NCI-H2196 (cell line): Measurements from ENCODE around the gene SLC22A6.
A peak's percentile ranks its signal among the peaks of the same experiment; 100 is the strongest.
"Not testable (repeated sequence)": the region's sequence is repeated elsewhere in the genome, so short reads cannot be mapped to it uniquely, and the experiment has no call there.

Experiments
- DNase-seq: peaks from one replicate; lab custom pipeline; 2025; ENCODE audit not compliant: unreplicated experiment; lab: John Stamatoyannopoulos, UW

Gene SLC22A6

DNA sequence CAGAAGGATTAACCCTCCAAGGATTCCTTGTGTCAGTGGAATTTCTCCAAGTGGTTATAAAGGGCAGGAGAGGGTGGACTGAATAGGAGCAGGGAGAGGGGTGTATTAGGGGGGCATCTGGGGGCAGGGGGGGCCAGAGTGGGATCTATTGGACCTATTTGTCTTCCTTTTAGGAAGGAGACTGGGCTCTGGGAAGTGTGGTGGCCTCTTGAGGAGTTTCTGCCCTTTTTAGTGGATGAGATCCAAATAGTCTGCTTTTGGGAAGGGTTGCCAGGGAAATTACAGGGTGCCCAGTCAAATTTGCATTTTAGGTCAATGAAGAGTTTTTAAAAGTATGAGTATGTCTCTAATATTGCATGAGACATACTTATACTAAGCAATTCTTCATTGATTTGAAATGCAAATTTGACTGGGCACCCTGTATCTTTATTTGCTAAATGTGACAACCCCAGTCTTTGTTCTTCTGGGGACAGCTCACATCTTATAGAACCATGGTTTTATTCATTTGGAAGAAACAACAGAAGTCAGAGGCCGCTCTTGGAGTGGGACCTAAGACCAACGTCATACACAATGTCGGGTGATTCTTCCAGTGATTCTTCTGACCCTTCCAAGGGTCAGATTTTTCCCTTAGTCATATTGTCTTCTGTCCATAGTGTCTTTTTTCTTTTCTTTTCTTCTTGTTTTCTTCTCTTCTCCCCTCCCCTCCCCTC is 429 bp upstream of the SLC22A6 start:
- no peak for DNase-seq

DNA sequence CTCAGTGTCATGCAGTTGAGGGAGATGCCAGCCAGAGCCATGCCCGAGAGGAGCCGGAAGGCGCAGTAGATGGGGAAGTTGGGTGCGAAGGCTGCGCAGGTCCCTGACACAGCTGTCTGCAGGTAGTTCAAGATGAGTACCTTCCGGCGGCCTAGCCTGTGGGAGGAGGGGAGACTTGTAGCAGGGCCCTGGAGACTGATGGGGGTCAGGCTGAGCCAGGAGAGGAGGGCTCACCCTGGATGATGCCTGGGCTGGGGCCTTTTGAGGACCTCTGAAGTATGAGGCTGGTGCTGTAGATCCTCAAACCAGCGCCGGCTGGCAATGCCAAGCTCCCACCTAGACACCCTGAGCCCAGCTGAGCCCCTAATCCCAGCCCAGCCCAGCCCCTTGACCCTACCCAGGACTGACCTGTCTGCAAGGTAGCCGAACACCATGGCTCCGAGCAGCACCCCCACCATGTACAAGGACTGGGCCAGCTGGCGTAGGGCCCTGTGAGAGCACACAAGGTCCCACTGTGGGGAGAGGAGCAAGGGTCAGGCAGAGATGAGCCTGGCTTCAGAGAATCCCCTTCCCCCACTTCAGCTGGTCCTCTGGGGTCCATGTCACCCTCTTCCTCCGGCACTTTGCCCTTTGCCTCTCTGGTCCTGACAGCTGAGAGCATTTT is 1.1 kb downstream of the SLC22A6 start:
- DNase-seq: no peak

DNA sequence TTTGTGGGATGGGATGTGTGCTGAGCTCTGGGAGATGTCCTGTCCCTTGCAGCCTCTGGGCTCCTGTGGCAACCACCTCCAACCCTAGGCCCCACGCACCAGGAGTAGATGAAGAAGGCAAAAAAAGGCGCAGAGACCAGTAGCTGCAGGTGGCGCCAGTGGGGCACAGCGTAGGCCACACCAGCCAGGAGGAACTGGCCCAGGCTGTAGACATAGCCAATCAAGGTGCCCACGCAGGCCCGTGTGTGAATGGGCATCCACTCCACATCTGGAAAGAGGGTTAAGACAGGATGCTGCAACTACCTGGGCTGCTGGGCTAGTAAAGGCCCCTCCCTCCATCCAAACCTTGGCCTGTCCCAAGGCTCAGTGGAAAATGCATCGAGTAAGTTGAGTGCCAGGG is 3.0 kb downstream of the SLC22A6 start:
- DNase-seq: no peak

DNA sequence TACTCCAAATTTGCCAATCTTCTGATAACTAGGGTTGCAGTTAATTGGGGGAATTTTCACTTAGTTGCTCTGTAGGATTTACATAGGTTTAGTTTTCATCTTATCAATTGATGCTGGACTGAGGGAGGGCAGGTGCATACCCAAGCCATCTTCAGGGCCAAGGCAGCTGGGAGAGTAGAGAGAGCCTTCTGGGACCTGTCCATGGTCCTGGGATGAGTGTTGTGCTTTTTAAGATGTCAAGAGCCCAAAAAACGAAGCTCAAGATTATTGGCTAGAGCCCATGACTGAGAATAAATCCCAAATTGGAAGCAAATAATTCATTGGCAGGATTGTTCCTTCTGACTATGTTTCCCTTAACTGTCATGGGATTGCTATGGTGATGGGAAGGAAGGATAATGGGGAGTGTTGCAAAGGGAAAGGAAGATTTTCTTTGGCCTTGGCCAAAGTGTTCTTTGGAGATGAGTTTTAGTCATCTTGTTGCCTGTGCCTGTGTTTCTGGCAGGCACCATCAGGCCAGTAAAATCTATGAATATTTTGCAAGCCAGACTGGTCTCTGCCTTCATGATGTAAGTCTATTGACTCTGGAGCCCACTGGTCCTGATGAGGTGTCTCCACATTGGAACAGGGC is 4.5 kb downstream of the SLC22A6 start:
- no peak for DNase-seq

DNA sequence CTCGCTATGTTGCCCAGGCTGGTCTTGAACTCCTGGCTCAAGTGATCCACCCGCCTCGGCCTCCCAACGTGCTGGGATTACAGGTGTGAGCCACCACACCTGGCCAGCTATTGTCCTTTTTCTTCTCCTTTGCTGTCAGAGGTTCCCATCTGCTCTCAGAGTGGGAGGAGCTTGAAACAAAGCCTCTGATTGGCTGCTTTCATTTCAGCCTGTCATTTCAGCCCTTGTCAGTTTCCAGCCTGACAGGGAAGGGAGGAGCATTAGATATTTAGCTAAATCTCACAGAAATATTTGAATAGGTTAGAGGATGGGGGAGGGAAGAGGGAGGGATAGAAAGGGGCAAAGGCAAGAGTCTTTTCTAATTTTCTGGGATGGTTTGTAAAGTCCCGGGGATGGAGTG is 8.7 kb downstream of the SLC22A6 start:
- DNase-seq: no peak

DNA sequence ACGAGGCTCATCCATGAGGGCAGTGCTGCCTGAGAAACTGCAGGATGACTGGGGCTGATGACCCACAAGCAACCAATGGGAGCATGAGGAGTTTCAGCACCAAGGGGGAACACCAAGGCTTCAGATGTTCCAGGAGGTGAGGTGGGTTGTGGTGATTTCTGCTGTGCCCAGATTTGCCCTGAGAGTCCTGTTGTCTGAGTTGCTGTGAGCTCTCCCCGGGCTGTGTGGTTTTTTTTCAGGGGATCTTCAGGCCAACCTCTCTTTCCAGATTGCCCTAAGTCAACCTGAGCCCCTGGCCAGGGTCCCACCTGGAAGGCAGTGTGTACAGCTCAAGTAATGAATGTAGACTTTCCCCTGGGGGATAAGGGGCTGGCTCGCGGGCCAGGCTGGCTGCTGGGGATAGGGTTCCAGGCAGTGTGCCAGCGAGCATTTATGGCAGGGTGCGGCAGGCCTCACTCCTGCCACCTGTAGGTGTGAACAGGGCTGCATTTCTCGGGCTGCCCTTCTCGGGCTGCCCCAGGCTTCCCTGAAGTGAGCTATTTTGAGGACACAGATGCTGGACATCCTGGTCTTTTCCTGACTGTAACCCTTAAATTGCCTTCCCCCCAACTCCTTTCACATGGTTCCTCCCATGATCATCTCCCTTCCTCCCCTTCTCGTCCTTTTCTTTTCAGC is 9.8 kb downstream of the SLC22A6 start:
- peak; percentile 67 for DNase-seq

DNA sequence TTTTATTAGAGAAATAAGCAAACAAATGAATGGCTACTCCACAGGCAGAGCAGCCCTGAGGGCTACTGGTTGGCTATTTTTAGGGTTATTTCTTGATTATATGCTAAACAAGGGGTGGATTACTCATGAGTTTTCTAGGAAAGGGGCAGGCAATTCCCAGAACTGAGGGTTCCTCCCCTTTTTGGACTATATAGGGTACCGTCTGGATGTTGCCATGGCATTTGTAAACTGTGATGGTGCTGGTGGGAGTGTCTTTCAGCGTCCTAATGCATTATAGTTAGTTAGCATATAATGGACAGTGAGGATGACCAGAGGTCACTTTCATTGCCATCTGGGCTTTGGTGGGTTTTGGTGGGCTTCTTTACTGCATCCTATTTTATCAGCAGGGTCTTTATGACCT is 19.2 kb downstream of the SLC22A6 start:
- DNase-seq: no peak

DNA sequence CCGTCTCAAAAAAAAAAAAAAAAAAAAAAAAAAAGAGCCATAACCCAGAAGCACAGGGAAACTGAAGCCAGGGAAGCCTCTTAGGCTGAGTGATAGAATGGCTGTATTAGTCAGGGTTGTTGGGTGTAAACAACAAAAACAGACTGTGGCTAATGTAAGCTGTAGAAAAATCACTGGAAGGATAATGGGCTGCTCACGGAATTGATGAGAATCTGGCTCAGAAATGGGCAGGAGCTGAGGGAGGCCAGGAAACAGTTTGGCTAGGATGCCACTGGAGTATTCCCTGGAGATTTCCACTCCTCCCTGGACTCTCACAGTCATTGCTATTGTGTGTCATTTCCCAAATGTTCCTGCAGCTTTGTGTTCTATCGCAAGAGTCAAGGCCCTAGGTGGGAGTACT is 22.4 kb downstream of the SLC22A6 start:
- DNase-seq: no peak

DNA sequence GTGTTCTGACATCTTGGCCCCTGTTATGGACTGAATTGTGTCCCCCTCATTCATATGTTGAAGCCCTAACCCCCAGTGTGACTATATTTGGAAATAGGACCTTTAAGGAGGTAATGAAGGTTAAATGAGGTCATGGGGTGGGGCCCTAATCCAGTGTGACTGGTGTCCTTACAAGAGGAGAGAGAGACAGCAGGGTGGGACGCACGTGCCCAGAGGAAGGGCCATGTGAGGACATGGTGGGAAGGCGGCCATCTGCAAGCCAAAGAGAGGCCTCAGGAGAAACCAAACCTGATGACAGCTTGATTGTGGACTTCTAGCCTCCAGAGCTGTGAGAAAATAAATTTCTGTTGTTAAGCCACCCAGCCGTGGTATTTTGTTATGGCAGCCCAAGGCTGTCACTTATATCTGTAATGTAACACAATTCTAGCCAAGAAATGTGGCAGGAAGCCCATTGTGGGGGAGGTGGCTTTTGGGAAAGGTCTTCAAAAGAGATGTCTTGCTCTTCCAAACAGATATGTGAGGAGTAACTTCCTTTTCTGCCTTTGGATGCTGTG is 23.7 kb downstream of the SLC22A6 start:
- DNase-seq: no peak

DNA sequence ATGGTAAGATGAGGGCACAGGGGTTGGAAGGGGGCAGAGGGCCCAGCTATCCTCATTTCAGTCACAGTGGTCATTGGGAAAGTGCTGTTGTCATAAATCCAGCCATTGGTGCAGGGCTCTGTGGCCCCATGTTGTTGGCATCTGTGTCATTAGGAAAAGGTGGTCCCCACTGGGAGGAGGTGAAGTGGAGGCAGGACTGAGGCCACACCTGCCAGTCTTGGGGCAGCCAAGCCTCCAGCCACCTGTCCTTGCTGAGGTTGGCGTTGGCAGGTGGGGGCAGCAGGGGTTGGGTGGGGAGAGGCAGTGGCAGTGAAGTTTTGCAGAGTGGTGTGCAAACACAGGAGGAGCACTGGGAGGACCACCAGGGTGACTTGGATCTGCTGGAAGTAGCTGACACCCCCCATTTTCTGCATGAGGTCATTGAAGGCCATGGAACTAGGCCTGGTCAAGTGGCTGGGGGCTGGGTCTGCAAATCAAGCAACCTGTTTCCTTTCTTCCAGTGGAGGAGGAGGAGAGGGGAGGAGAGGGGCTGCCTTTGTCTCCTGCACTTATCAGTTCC is 25.3 kb downstream of the SLC22A6 start:
- no peak for DNase-seq

DNA sequence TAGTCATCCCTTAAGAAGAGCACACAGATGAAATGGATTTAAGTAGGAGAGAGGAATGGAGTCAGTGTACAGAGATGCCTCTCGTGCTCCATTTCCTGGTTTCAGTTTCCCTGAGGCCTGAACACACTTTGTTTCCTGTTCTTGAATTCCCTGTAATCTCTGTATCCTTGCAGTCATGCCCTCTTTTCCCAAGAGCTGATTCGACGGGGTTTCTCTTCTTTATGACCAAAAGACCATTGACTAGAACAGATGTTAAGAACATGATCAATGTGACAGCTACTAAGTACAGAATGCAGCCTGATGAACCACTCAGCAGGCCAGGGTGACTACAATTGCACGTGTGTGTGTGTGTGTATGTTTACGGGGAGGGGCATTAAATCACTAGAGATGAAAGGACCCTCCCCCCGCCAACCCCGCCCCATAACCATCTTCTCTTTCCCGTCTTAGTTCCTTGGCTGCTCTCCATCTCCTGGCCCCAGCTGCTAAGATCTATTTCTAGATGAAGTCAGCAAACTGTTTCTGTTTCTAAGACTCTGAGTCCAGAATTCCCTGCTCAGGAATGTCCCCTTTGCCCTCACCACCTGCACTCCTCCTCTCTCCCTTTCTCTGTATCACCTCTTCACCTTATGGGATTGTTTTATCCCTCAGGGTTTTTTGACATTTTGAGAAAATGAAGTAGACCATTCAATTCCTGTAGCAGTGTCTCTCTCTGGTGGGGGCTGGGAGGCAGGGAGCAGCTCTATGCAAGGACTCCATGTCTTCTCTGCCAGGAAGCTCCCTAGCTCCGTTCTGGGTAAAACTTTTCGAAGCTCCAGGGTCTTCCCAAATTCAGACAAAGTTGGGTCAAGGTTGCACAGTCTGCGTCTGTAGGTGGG is 26.0 kb downstream of the SLC22A6 start:
- no peak for DNase-seq

DNA sequence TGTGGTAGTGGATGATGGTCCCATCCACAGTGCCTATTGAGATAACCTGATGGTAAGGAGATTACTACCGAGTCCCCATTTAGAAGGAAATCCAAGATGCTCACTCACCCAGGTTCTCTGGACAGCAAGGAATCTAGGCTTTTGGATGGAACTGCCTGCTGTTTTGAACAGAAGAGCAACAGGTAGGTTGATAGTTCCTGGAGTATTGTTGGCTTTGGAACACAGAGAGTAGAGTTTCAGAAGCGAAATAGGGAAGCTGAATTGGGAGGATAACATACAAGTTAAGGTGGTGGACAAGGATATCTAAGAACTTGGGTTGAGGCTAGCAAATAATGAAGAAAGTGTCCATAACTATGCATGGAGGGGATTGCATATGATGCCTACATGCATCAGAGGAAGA is 27.6 kb downstream of the SLC22A6 start:
- DNase-seq: no peak

DNA sequence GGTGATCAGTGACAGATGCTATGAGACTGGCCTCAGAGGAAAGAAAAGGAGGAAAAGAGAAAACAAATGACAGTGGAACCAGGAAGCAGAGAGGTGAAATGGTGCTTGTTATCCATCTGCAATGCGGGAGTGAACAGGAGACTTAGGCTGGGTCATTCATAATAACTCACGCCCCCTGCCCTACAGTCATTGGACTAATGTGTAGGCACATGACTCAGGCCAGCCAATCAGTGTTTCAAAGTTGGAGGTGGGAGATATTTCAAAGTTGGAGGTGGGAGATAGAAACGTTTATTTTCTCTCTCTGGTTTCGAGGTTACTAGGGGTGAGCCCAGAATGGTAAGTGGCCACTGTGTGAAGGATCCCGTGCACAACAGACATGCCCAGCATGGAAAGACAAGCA is 30.3 kb downstream of the SLC22A6 start:
- no peak for DNase-seq

DNA sequence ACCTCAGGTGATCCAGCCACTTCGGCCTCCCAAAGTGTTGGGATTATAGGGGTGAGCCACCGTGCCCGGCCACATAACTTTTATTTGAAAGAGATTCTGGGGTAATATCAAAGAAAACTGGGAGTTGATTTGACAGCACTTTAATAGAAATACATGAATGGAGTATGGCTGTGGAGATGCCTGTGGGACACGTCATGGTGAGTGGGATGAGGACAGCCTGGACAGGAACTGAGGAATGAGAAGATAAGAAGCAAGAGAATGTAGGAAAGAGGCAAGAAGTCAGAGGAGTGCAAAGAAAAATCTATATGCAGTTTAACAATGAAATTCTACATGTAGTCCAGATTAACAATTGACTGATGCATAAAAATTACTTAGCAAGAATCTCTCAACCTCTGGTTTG is 31.0 kb downstream of the SLC22A6 start:
- DNase-seq: no peak

DNA sequence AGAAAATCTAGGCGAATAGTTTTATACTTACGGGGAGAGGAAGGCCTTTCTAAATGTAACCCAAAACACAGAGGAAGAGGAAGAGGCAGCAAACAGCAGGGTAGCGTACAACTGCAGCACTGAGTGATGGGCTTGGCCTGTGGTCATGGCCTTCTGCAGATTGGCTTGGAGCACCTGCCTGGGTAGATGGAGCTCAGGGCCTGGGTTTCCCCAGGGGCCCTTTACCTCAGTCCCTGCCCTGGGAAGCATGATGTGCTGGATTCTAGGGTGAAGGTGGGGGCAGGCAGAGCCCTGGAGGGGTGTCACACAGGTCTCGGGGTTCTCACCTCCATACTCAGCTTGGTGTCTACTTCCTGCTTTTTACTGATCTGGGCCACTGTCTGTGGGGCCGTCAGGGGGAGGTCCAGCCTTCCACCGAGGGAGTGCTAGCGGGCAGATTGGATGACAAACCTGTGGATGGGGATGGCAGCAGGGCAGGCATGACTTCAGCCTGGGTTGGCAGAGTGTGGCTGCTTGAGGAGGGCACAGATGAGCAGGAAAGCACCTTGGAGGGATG is 35.9 kb downstream of the SLC22A6 start:
- DNase-seq: no peak

DNA sequence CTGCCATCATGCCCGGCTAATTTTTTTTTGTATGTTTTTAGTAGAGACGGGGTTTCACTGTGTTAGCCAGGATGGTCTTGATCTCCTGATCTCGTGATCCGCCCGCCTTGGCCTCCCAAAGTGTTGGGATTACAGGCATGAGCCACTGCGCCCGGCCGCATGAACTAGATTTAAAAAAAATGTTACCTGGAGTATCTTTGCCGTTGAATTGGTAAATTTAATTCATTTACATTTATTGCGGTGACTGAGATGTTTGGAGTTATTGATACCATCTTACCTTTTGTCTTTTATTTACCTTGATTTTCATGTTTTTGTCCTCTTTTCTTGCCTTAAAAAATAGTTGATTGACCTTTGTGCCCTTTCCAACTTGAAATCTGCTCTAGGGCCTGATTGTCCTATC is 39.2 kb downstream of the SLC22A6 start:
- not testable (repeated sequence) for DNase-seq

DNA sequence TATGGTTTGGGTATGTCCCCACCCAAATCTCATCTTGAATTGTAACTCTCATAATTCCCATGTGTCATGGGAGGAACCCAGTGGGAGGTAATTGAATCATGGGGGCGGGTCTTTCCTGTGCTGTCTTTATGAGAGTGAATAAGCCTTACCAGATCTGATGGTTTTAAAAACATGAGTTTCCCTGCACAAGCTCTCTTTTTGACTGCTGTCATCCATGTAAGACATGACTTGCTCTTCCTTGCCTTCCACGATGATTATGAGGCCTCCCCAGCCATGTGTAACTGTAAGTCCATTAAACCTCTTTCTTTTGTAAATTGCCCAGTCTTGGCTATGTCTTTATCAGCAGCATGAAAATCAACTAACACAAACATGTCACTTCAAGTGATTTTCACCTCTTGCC is 47.2 kb downstream of the SLC22A6 start:
- not testable (repeated sequence) for DNase-seq

DNA sequence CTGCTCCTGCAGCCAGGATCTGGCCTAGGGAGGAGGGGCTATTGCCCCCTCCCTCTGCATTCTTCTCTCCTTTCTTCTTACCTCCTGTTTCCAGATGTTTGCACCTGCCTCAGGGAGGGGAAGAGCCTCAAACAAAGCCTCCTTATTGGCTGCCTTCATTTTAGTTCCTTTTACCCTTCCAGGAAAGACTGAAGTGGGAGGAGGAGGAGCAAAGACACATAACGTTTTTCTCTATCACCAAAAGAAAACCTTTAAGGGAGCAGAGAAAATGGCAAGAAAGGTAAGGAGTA is 50.3 kb downstream of the SLC22A6 start:
- no peak for DNase-seq

DNA sequence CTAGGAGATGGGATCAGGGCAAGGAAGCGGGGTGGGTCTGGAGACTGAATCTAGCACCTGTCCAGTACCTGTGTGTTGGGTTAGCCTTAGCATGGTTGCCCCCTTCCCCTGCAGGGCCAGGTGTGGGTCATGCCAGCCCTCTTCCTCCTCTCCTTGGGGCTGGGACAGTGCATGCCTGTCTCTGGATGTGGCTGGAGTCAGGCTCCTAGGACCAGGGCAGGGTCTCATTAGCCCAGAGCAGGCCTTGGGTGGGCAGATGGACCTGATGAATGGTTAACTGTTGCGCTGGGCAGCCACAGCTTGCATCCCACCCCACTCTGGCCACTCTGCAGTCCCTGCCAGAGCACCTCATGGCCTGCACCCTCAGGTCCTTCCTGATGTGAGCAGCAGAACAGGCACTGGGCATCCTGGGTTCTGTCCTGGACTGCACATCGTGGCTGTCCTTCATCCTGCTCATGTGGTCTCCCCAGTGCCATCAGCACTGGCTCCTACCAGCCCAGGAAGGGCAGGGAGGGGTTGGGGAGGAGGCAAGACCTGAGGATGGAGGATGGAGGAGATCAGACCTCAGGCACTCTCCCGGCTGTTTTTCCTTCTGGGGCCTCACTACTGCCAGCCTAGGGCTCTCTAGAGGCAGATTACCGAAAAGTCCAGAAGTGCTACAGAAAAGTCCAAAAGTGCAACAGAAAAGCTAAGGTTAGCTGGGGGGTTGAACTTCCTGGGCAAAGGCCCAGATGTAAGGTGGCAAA is 50.8 kb downstream of the SLC22A6 start:
- no peak for DNase-seq

DNA sequence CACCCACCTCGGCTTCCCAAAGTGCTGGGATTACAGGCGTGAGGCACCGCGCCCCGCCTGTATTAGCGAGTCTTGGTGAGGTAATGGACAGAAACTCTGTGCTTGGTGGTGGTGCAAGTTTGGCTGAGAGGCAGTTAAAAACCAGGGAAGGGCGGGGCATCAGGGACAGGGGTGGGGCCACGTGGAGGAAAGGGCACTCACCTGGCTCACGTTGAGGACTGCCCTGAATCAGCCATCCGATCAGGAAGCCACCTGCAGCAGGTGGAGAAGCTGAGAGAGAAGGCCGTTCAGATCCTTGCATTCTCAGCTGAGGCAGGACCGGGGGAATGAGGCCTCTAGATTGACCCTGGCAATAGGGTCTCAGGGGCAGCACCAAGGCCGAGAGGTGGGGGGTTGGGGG is 51.5 kb downstream of the SLC22A6 start:
- DNase-seq: no peak
